Brain microvascular endothelial cell (primary cell): ENCODE results near the gene ELOVL6.
"Not testable (repeated sequence)": the region's sequence is repeated elsewhere in the genome, so short reads cannot be mapped to it uniquely, and the experiment has no call there.

Experiments used
- DNase-seq: peaks from one replicate; pipeline ENCODE4 v3.0.0-alpha.2; 2020
- H3K27ac ChIP-seq: fragments of 250-450 bp; sonication (Bioruptor Pico); 2 replicates; pipeline ENCODE4 v1.5.1; 2020; ENCODE audit warnings: mild to moderate bottlenecking, moderate library complexity
- H3K27me3 ChIP-seq: fragments of 250-450 bp; sonication (Bioruptor Pico); replicated peaks from 2 replicates; pipeline ENCODE4 v1.5.1; 2020; ENCODE audit warnings: mild to moderate bottlenecking
- H3K36me3 ChIP-seq: fragments of 250-450 bp; sonication (Bioruptor Pico); replicated peaks from 2 replicates; pipeline ENCODE4 v1.5.1; 2020; ENCODE audit warnings: mild to moderate bottlenecking
- H3K4me3 ChIP-seq: 2 replicates; pipeline ENCODE4 v1.5.1; 2011; ENCODE audit warnings: low read depth, mild to moderate bottlenecking, control low read depth, low read length, moderate library complexity
- in situ Hi-C: cut with HindIII; loops from 2 replicates; pipeline ENCODE4 v1.10.0; 2017; ENCODE audit warnings: low sequenced_read_pairs, low pct_ligation_motif_present
- TF ChIP-seq, protein P1 (sequence below): IDR thresholded peaks from 2 replicates; pipeline ENCODE4 v1.5.1; 2011; ENCODE audit warnings: low read depth, mild to moderate bottlenecking, moderate library complexity, low read length, control low read depth, inconsistent platforms; ENCODE audit errors: missing control alignments

Gene ELOVL6

DNA sequence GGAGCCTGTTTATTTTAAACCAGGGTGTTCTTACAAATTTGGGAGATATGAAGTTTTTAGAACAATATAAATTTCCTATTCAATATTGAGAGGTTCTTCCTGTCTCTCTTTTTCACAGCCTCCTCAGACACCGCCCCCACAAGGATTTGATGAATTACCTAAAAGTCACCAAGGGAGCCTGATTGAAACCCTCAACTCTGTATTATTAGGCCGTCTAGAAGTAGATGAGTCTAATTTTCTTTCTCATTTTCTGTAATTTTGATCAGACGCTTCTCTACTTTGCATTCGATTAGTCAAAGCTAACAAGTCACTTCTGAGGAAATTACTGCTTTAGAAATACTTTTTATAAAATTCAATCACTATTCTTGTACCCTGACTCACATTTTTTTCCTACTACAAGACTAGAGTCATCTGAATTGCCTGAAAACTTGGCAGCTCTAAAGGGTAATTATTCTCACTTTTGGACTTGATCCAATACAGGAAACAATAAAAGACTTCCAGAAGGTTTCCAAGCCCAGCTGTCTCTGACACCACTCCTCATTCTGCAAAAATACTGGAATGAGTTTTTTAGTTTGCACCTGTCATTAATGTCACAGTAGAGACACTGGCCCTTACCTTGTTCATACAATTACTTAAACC, 111.2 kb downstream of the ELOVL6 start:
- in situ Hi-C loops = no loop called here
- no peak overlapping the region for H3K27ac ChIP-seq
- TF ChIP-seq, protein P1, sequence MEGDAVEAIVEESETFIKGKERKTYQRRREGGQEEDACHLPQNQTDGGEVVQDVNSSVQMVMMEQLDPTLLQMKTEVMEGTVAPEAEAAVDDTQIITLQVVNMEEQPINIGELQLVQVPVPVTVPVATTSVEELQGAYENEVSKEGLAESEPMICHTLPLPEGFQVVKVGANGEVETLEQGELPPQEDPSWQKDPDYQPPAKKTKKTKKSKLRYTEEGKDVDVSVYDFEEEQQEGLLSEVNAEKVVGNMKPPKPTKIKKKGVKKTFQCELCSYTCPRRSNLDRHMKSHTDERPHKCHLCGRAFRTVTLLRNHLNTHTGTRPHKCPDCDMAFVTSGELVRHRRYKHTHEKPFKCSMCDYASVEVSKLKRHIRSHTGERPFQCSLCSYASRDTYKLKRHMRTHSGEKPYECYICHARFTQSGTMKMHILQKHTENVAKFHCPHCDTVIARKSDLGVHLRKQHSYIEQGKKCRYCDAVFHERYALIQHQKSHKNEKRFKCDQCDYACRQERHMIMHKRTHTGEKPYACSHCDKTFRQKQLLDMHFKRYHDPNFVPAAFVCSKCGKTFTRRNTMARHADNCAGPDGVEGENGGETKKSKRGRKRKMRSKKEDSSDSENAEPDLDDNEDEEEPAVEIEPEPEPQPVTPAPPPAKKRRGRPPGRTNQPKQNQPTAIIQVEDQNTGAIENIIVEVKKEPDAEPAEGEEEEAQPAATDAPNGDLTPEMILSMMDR = no peak
- peak; percentile 30 for DNase-seq
- H3K27me3 ChIP-seq = no peaks in the 10 kb centered on the region
- no peaks in the 10 kb centered on the region for H3K36me3 ChIP-seq
- no peak overlapping the region for H3K4me3 ChIP-seq

GRCh38 chr4:110085131-110085530, 113.3 kb downstream of the ELOVL6 start:
- in situ Hi-C loops = no loop called here
- peak; percentile 45 for DNase-seq
- H3K27me3 ChIP-seq = no peaks in the 10 kb centered on the region
- no peak overlapping the region for H3K27ac ChIP-seq
- TF ChIP-seq, protein P1 = no peak
- no peaks in the 10 kb centered on the region for H3K36me3 ChIP-seq
- no peak overlapping the region for H3K4me3 ChIP-seq

- in situ Hi-C loops = no loop called here
- Histone ChIP-seq H3K4me3 (no peak overlapping the region), H3K36me3 (no peaks in the 10 kb centered on the region), H3K27me3 (no peaks in the 10 kb centered on the region), H3K27ac (no peak overlapping the region)
- no peak for DNase-seq
- TF ChIP-seq, protein P1 = no peak
Observed at GRCh38 chr4:110084154-110084553, 114.3 kb downstream of the ELOVL6 start.

GRCh38 chr4:110078148-110078547, 120.3 kb downstream of the ELOVL6 start:
- H3K36me3 ChIP-seq, DNase-seq, H3K27me3 ChIP-seq, H3K27ac ChIP-seq, in situ Hi-C loops, H3K4me3 ChIP-seq: not testable (repeated sequence)

GRCh38 chr4:110076828-110077227, 121.6 kb downstream of the ELOVL6 start:
- in situ Hi-C loops, H3K4me3 ChIP-seq, H3K27me3 ChIP-seq, DNase-seq, H3K27ac ChIP-seq, H3K36me3 ChIP-seq: not testable (repeated sequence)

- in situ Hi-C loops = no loop called here
Observed at GRCh38 chr4:110075891-110076290, 122.5 kb downstream of the ELOVL6 start.

More at GRCh38 chr4:110075891-110076290, 122.5 kb downstream of the ELOVL6 start:
- Histone ChIP-seq H3K27ac (no peak overlapping the region), H3K36me3 (no peaks in the 10 kb centered on the region), H3K27me3 (no peaks in the 10 kb centered on the region), H3K4me3 (no peak overlapping the region)
- DNase-seq = no peak
- TF ChIP-seq, protein P1 = no peak
